Adipocyte (in vitro differentiated cells): ENCODE data around the gene ATP6V0C.

Experiments
- DNase-seq: peaks from one replicate; pipeline ENCODE4 v3.0.0-alpha.2; 2015; ENCODE audit warnings: low read depth
- H3K27me3 ChIP-seq: replicated peaks from 2 replicates; pipeline ENCODE4 v1.7.0; 2013; ENCODE audit warnings: mild to moderate bottlenecking, low read length, moderate library complexity; ENCODE audit not compliant: control insufficient read depth, insufficient read depth
- H3K36me3 ChIP-seq: 2 replicates; pipeline ENCODE4 v1.7.0; 2013; ENCODE audit warnings: low read length, mild to moderate bottlenecking, moderate library complexity; ENCODE audit not compliant: control insufficient read depth, insufficient read depth, severe bottlenecking
- H3K4me1 ChIP-seq: 2 replicates; pipeline ENCODE4 v1.7.0; 2013; ENCODE audit warnings: mild to moderate bottlenecking, low read length, moderate library complexity; ENCODE audit not compliant: control insufficient read depth, insufficient read depth
- H3K4me3 ChIP-seq: 2 replicates; pipeline ENCODE4 v1.7.0; 2013; ENCODE audit warnings: mild to moderate bottlenecking, low read length, moderate library complexity
- H3K9ac ChIP-seq: 2 replicates; pipeline ENCODE4 v1.7.0; 2013; ENCODE audit warnings: mild to moderate bottlenecking, low read length, moderate library complexity
- H3K9me3 ChIP-seq: 2 replicates; pipeline ENCODE4 v1.7.0; 2013; ENCODE audit warnings: mild to moderate bottlenecking, low read length, moderate library complexity; ENCODE audit not compliant: control insufficient read depth

Gene ATP6V0C

GRCh38 chr16:2516391-2517240 lies 2.9 kb downstream of the ATP6V0C start:
- H3K9me3 ChIP-seq = no peaks in the 10 kb centered on the region
- H3K27me3 ChIP-seq = no peaks in the 10 kb centered on the region
- H3K9ac ChIP-seq = peak overlapping the region; percentile 93
- H3K4me3 ChIP-seq = peak overlapping the region; percentile 86
- H3K4me1 ChIP-seq = peaks cover 58% of the 10 kb centered on the region
- DNase-seq = no peak
- H3K36me3 ChIP-seq = peaks cover 3% of the 10 kb centered on the region

GRCh38 chr16:2517954-2518605 lies 4.3 kb downstream of the ATP6V0C start:
- Histone ChIP-seq H3K36me3 (peaks cover 7% of the 10 kb centered on the region), H3K27me3 (no peaks in the 10 kb centered on the region), H3K9ac (peak overlapping the region; percentile 69), H3K4me3 (no peak overlapping the region), H3K4me1 (peaks cover 54% of the 10 kb centered on the region), H3K9me3 (no peaks in the 10 kb centered on the region)
- DNase-seq = no peak

- H3K4me1 ChIP-seq = peaks cover 54% of the 10 kb centered on the region
- H3K4me3 ChIP-seq = peak overlapping the region; percentile 44
- H3K9ac ChIP-seq = peak overlapping the region; percentile 69
- H3K36me3 ChIP-seq = peaks cover 17% of the 10 kb centered on the region
- no peaks in the 10 kb centered on the region for H3K9me3 ChIP-seq
- no peaks in the 10 kb centered on the region for H3K27me3 ChIP-seq
- DNase-seq = no peak
These were observed 5.3 kb downstream of the ATP6V0C start for GRCh38 chr16:2518823-2519710.

GRCh38 chr16:2519711-2520080 lies 5.9 kb downstream of the ATP6V0C start:
- DNase-seq = no peak
- no peaks in the 10 kb centered on the region for H3K27me3 ChIP-seq
- H3K9me3 ChIP-seq = no peaks in the 10 kb centered on the region
- peaks cover 23% of the 10 kb centered on the region for H3K36me3 ChIP-seq
- H3K4me1 ChIP-seq = peaks cover 54% of the 10 kb centered on the region
- H3K9ac ChIP-seq = peak overlapping the region; percentile 69
- peak overlapping the region; percentile 44 for H3K4me3 ChIP-seq

DNA sequence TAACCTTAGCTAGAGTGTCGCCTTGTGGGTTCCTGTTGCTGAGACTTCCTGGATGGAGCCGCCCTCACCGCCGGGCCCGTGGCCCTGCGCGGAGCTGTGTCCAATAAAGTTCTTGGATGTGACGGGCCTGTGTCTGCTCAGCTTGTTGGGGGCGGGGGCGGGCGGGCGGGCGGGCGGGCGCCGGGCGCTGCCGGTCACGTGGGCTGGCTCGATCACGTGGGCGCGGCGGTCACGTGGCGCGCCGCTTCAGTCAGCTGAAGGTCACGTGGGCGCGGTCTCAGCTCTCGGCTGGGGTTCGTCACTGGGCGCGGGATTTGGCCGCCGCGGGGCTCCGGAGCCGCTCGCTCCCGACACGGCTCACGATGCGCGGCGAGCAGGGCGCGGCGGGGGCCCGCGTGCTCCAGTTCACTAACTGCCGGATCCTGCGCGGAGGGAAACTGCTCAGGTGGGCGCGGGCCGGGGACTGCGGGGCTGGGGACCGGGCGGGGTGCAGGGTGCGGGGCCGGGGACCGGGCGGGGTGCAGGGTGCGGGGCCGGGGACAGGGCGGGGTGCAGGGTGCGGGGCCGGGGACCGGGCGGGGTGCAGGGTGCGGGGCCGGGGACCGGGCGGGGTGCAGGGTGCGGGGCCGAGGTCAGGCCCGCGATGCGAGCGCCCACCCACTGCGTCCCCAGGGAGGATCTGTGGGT lies 6.5 kb downstream of the ATP6V0C start, which contains the start of gene AMDHD2:
AMDHD2 (plus strand) TSS at position 275 of the 687 bp plus-strand sequence; CDS start at position 363, 88 bp downstream.
- peaks cover 28% of the 10 kb centered on the region for H3K36me3 ChIP-seq
- peak within 1 kb of the TSS; percentile 84 for H3K4me3 ChIP-seq
- H3K27me3 ChIP-seq = no peaks in the 10 kb centered on the region
- H3K4me1 ChIP-seq = peaks cover 52% of the 10 kb centered on the region
- peak within 1 kb of the TSS; percentile 87 for H3K9ac ChIP-seq
- H3K9me3 ChIP-seq = no peaks in the 10 kb centered on the region
- peak; percentile 97 for DNase-seq

- Histone ChIP-seq H3K27me3 (no peaks in the 10 kb centered on the region), H3K4me1 (peaks cover 45% of the 10 kb centered on the region), H3K36me3 (peaks cover 28% of the 10 kb centered on the region), H3K9ac (peak overlapping the region; percentile 87), H3K4me3 (peak overlapping the region; percentile 84), H3K9me3 (no peaks in the 10 kb centered on the region)
- DNase-seq = peak; percentile 34
These were observed 7.2 kb downstream of the ATP6V0C start for GRCh38 chr16:2520784-2521531.

- Histone ChIP-seq H3K9me3 (no peaks in the 10 kb centered on the region), H3K4me3 (no peak overlapping the region), H3K27me3 (no peaks in the 10 kb centered on the region), H3K9ac (no peak overlapping the region), H3K36me3 (peaks cover 50% of the 10 kb centered on the region), H3K4me1 (peaks cover 16% of the 10 kb centered on the region)
- DNase-seq = no peak
These were observed 10.1 kb downstream of the ATP6V0C start for GRCh38 chr16:2523801-2524231.

- no peak for DNase-seq
These were observed 10.7 kb downstream of the ATP6V0C start for GRCh38 chr16:2524339-2524938.

DNA sequence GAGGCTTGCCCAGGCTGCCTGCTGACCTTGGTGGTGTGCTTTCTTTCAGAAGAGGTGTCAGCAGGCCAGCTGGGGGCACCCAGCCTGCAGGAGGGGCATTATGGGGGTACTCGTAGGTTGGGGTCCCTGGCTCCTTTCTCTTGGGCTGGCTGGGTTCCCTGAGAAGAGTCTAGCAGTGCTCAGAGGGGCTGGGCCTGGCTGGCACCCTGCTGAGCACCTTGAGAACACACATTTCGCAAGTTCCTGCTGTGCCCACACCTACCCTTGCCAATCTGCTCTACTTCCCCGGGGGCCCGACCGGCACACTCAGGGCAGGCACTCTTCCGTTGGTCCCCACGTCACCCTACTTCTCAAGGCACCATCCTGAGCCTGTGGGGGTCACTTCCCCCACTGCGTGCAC lies 12.4 kb downstream of the ATP6V0C start:
- Histone ChIP-seq H3K4me3 (no peak overlapping the region), H3K36me3 (peaks cover 67% of the 10 kb centered on the region), H3K9me3 (no peaks in the 10 kb centered on the region), H3K9ac (no peak overlapping the region), H3K27me3 (no peaks in the 10 kb centered on the region), H3K4me1 (peaks cover 4% of the 10 kb centered on the region)
- DNase-seq = no peak

More at GRCh38 chr16:2524339-2524938, 10.7 kb downstream of the ATP6V0C start:
- peaks cover 56% of the 10 kb centered on the region for H3K36me3 ChIP-seq
- no peak overlapping the region for H3K9ac ChIP-seq
- H3K27me3 ChIP-seq = no peaks in the 10 kb centered on the region
- no peak overlapping the region for H3K4me3 ChIP-seq
- H3K9me3 ChIP-seq = no peaks in the 10 kb centered on the region
- H3K4me1 ChIP-seq = peaks cover 10% of the 10 kb centered on the region
